GM21576 (cell line): ENCODE data around the gene PTGR3.
A peak's percentile ranks its signal among the peaks of the same experiment; 100 is the strongest.
"Not testable (repeated sequence)": the region's sequence is repeated elsewhere in the genome, so short reads cannot be mapped to it uniquely, and the experiment has no call there.

Experiments used
- ATAC-seq: cut with Tn5 transposase; IDR thresholded peaks from one replicate; pipeline ENCODE4 v1.9.1; 2021; ENCODE audit warnings: mild to moderate bottlenecking, moderate library complexity; ENCODE audit not compliant: unreplicated experiment

PTGR3 gene

DNA sequence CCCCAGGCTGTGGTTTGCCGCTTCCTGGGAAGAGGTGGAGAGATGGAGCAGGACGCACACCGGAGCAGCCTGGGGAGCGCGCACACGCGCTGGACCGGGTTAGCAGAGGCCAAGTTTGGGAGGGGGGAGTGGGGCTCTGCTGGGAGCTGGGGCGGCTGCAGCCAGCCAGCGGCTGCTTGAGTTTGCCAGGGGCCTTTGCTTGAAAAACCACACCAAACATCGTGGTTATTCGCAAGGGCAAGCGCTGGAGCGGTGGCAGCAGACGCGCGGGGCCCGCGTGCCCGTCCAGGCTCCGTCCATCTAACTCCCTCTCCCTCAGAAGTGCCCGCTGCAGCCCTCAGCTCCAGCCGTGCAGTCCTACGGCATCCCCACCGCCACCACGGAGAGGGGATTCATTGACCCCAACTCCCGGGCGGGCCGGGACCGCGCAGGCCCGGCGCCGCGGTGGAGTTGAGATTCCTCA, 4.6 kb downstream of the PTGR3 start:
- no peak for ATAC-seq

DNA sequence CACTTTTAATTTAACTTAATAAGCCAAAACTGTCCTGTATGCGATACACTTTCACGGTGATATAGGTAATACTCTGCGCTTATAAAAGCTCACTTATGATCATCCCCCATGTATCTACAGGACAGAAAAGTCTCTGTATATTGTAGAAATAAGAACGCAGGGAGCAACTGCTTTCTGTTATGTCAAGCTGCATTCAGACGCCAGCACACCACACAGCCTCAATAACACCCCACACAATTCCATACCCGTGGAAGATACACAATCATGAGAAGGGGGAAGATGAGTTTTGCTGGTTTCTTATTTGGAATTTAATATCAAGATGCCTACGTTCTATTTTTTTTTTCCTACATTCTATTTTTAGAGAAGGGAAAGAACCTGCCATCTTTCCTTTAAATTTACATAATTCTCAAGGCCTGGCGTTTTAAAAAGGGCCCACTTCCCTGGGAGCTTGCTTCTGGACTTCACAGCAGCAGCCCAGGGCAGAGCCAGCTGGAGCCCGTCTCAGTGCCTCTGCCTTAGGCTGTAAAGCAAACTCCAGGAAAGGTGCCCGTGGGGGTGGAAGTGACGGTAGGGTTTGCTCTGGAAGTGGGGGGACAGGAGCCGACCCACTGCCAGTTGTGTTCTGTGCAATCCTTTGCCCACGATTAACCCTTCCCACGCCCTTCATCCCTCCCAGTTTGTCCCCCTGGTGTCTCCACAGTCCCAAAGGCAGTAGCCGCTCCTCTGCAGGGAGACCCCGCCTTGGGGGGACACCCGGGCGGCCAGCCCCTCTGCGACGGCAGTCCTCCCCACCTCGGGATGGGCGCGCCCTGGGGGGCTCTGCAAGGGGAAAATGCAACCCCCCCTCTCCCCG, 5.3 kb downstream of the PTGR3 start:
- no peak for ATAC-seq

GRCh38 chr18:75202696-75203365, 6.1 kb downstream of the PTGR3 start:
- ATAC-seq: no peak

- ATAC-seq: no peak
These were observed 7.4 kb downstream of the PTGR3 start for GRCh38 chr18:75201282-75202270.

- ATAC-seq: no peak
These were observed 8.2 kb downstream of the PTGR3 start for GRCh38 chr18:75200605-75201280.

GRCh38 chr18:75200071-75200470, 8.9 kb downstream of the PTGR3 start:
- ATAC-seq: no peak

- ATAC-seq: no peak
These were observed 9.6 kb downstream of the PTGR3 start for GRCh38 chr18:75199327-75199726.

DNA sequence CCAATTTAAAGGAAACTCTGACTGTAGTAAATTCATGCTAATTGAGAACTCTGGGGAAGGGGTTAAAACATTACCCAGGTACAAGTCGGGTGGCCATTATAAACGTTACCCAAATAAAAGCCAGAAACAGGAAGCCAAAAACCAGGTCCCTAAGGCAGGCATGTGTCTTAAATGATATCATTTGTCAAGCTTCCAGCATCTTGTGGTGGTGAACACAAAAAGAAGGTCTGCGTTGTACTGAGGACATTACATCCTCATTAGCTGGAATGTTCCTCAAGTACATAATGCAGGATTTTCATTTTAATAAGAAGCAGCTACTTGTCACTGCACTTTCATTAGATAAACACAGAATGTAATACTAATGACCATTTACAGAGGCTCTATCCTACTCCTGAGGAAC, 10.9 kb downstream of the PTGR3 start:
- no peak for ATAC-seq

- ATAC-seq: no peak
These were observed 16.0 kb downstream of the PTGR3 start for GRCh38 chr18:75192899-75193298.

GRCh38 chr18:75189696-75190095, 19.2 kb downstream of the PTGR3 start:
- no peak for ATAC-seq

GRCh38 chr18:75187702-75188101, 21.2 kb downstream of the PTGR3 start:
- ATAC-seq: not testable (repeated sequence)

GRCh38 chr18:75185460-75185859, 23.5 kb downstream of the PTGR3 start:
- ATAC-seq: no peak

DNA sequence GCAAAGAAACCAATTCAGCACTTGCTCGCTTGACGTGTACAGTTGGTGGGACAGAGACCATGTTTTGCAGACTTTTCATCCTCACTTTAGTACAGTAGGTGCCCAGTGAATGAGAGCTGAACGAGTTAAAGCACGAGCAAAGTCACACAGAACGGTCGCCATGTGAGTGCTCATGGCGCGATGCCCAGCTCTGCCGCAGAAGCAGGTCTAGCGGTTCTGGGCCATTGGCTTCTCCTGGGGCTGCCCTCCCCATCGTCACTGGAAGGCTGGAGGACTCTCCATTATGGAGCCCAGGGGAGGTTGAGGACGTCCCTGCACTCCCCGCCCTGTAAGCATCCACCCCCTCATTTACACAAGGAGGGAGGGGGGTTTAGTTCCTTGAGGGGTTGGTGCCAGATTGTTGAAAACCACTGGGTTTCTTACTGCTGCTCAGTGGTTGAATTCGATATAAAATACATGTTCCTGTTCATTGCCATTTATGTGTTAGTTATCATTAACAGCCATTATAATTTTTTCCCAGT, 24.9 kb downstream of the PTGR3 start:
- ATAC-seq: no peak

- ATAC-seq: no peak
These were observed 25.4 kb downstream of the PTGR3 start for GRCh38 chr18:75183524-75183923.

GRCh38 chr18:75179819-75180600, 28.9 kb downstream of the PTGR3 start:
- ATAC-seq: no peak

DNA sequence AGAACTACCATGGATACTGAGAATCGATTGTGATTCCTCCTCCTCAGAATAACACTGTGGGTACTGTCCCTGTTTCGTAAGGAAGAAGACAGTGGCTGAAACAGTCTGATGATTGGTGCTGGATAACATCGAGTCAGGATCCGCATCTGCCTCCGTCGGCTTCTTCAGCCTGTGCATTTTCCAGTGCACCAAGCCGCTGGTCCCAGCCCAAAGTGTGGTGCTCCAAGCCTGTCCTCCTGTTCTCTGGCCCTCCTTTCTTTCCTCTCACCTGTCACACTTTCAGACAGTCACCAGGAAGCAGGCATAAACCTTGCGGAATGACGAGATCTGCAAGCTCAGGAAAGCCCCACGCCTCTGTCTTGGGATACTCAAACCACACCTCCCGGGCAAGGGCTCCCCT, 30.6 kb downstream of the PTGR3 start:
- ATAC-seq: no peak

- no peak for ATAC-seq
These were observed 32.1 kb downstream of the PTGR3 start for GRCh38 chr18:75176849-75177248.

GRCh38 chr18:75173738-75174137, 35.2 kb downstream of the PTGR3 start:
- ATAC-seq: no peak

GRCh38 chr18:75173125-75173432, 35.9 kb downstream of the PTGR3 start:
- peak; percentile 99 for ATAC-seq
